Activated T-helper 17 cell treated with anti-CD3 and anti-CD28 coated beads, Interleukin-2, amount 50 U/mL, for 72 hours (primary cell): ENCODE results near the gene KLHL35. TPM values are rescaled to one million over a fixed set of nuclear protein-coding genes. Genes with fewer than 3 reads are reported as not detected.
A peak's percentile ranks its signal among the peaks of the same experiment; 100 is the strongest.

Experiments used
- ATAC-seq: fragments of 150-1000 bp; cut with Tn5 transposase; replicated peaks from 2 replicates; pipeline ENCODE4 v1.10.0; 2021; ENCODE audit warnings: mild to moderate bottlenecking, moderate library complexity
- H3K27ac Mint-ChIP-seq: one replicate; pipeline ENCODE4 v1.8.0; 2022; ENCODE audit warnings: mixed read lengths
- H3K27me3 Mint-ChIP-seq: one replicate; pipeline ENCODE4 v1.8.0; 2022; ENCODE audit warnings: mixed read lengths
- H3K36me3 Mint-ChIP-seq: one replicate; pipeline ENCODE4 v1.8.0; 2022; ENCODE audit warnings: low read depth, mild to moderate bottlenecking, mixed read lengths
- H3K4me1 Mint-ChIP-seq: one replicate; pipeline ENCODE4 v1.8.0; 2022; ENCODE audit warnings: mixed read lengths
- H3K4me3 Mint-ChIP-seq: one replicate; pipeline ENCODE4 v1.8.0; 2022; ENCODE audit warnings: mild to moderate bottlenecking, mixed read lengths
- H3K9me3 Mint-ChIP-seq: one replicate; pipeline ENCODE4 v1.8.0; 2022; ENCODE audit warnings: mixed read lengths
- total RNA-seq, 2 donors: library from RNA; stranded (reverse); gene quantifications; one replicate each; pipeline ENCODE4 v1.2.3, GENCODE V29; 2022

Gene KLHL35
- total RNA-seq, 2 donors from 2014 or later: 0.50 to 1.2 TPM

DNA sequence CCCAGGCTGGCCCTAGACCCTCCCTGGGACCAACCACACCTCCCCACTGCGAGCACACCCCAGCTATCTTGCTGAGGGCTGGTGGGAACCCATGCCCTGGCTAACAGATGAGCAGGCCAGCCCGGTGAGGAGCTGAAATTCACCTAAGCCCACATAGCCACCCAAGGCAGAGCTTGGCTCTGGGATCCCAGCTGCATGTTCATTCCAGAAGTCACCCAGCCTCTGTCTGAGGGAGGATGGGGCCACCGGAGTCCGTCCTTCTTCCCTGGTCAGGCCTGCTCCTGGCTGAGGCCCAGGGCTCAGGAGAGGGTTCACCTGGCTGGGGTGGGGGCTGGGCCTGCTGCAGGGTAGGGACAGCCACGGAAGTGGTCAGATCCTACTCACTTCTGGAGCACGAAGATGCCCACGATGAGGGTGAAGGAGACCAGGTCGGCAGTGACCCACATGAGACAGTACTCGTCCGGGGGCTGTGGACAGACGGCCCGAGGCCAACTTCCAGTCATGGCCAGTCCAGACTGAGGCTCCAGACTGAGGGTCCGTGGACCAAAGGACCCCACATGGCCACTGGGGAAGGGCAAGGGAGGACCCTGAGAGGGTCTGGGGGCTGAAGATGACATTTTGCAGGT is 6.6 kb upstream of the KLHL35 start:
- H3K27me3 Mint-ChIP-seq: no peaks in the 10 kb centered on the region

DNA sequence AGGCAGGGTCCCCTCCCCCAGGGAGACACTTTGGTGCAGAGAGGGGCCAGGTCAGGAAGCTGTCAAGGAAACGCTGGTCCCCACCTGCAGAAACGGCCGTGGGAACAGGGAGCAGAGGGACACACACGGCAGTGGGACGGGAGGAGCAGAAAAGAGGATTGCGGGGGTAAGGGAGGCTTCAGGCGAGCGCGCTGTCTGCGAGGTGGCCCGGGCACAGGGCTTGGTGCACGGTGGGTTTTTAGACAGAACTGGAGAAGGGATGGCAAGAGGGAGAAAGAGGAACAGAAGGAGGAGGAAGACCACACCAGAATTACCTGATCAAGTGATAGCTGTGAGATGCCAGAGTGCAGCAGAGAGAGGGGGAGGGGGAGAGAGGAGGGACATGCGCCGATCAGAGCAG is 6.0 kb upstream of the KLHL35 start:
- H3K4me1 Mint-ChIP-seq: peaks cover 7% of the 10 kb centered on the region
- peak overlapping the region; percentile 58 for H3K27ac Mint-ChIP-seq
- H3K36me3 Mint-ChIP-seq: peaks cover 14% of the 10 kb centered on the region
- no peak for ATAC-seq
- no peaks in the 10 kb centered on the region for H3K9me3 Mint-ChIP-seq
- no peak overlapping the region for H3K4me3 Mint-ChIP-seq
- no peaks in the 10 kb centered on the region for H3K27me3 Mint-ChIP-seq

More for the DNA sequence above, 6.6 kb upstream of the KLHL35 start:
- Mint-ChIP-seq H3K9me3 (no peaks in the 10 kb centered on the region), H3K4me3 (no peak overlapping the region), H3K4me1 (peaks cover 7% of the 10 kb centered on the region), H3K27ac (no peak overlapping the region), H3K36me3 (peaks cover 14% of the 10 kb centered on the region)
- no peak for ATAC-seq

DNA sequence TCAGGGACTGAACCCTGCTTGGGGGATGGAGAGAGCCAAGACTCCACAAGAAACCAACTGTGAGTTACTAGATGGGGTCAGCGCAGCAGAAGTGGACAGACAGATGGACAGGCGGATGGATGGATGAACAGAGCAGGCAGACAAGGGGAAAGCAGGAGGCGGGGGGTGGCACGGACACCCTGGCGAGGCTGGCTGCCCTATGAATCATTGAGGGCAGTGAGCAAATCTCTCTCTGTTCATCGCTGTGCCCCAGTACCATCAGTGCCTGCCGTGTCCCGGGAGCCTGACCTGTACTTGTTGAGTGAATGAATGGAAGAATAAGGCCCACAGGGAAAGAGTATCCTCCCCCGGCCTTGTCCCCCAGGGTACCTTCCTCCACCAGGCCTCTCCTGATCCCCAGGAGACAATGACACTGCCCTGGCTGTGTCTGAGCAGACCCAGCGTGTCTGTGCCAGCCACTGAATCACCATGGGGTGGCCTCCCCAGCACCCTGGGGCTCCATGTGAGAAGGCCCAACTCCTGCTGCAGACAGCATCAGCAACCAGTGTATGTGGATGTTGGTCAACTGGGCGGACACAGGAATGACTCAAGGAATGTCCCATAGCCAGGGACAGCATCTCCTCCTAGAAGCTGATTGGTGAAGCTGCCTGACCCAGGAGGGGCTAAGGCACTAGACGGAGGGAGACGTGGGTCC is 5.1 kb upstream of the KLHL35 start:
- Mint-ChIP-seq H3K4me1 (peaks cover 7% of the 10 kb centered on the region), H3K4me3 (no peak overlapping the region), H3K27ac (peak overlapping the region; percentile 58), H3K36me3 (peaks cover 14% of the 10 kb centered on the region), H3K27me3 (peaks cover 3% of the 10 kb centered on the region), H3K9me3 (no peaks in the 10 kb centered on the region)
- no peak for ATAC-seq

DNA sequence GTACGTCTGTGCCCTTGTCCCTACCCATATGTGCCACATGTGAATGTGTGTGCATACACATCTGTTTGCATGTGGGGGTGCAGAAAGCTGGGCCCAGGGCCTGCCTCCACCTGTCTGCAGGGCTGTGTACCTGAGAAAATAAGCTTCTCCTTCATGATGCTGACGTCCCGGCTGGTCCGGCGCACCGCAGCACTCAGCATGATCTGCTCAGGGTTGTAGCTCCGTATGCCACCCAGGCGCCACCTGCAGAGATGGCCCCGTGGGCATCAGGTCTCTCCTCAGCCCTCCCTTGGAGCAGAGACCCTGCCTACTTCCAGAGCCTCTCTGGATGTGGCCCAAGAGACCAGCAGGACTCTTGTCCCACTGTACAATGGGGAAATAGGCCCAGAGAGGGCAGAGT is 3.8 kb upstream of the KLHL35 start:
- H3K27me3 Mint-ChIP-seq: peaks cover 7% of the 10 kb centered on the region
- H3K27ac Mint-ChIP-seq: no peak overlapping the region
- H3K4me1 Mint-ChIP-seq: peaks cover 7% of the 10 kb centered on the region
- no peaks in the 10 kb centered on the region for H3K9me3 Mint-ChIP-seq
- ATAC-seq: no peak
- peaks cover 14% of the 10 kb centered on the region for H3K36me3 Mint-ChIP-seq
- no peak overlapping the region for H3K4me3 Mint-ChIP-seq

DNA sequence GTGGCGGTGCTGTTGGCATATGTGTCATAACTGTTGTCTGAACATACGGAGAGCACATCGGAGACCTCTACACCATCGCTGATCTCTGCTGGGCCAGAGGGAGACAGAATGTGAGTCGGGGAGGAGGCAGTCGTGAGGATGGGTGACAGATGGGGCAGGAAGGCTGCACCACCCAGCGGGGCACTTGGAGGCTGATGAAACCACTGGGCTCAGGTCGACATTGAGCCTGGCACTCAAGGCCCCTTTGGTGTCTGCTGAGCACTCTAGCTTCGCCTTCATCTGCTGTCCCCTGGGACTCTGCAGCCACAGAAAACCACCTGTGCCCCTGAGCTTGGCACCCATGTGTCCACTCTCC is 2.5 kb upstream of the KLHL35 start:
- Mint-ChIP-seq H3K4me1 (peaks cover 11% of the 10 kb centered on the region), H3K27ac (no peak overlapping the region), H3K4me3 (no peak overlapping the region), H3K27me3 (peaks cover 18% of the 10 kb centered on the region), H3K36me3 (peaks cover 14% of the 10 kb centered on the region), H3K9me3 (no peaks in the 10 kb centered on the region)
- no peak for ATAC-seq

DNA sequence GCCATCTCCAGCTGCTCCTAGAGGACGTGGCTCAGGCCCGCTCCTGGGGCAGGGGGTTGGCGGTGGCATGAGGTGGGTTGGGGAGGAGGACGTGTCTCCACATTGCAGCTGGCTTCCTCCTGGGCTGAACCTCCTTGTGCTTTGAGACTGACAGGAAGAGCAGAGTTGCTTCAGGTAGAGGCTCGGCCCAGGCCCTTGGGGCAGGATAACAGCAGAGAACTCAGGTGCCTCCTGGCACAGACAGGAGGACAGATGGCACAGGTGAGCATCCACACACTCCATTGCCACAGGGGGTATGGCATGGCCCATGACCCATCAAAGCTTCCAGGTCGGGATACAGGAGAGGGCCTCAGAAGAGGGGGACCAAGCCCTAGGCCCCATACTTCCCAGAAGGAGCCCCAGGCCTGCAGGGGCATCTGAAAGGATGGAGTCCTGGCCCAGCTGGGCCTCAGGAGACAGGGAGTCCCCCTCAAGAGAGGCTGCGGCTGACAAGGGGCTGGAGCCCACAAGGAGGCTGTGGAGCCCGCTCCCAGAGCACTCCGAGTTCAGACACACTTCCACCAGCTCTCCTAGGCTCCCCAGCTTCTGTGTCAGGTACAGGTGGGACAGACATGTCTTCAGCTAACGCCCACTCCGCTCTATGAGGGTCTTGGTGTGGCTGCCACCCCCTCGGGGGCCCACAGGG is 2.0 kb upstream of the KLHL35 start:
- H3K27ac Mint-ChIP-seq: no peak overlapping the region
- H3K4me1 Mint-ChIP-seq: peaks cover 12% of the 10 kb centered on the region
- H3K4me3 Mint-ChIP-seq: no peak overlapping the region
- ATAC-seq: no peak
- H3K9me3 Mint-ChIP-seq: no peaks in the 10 kb centered on the region
- peaks cover 14% of the 10 kb centered on the region for H3K36me3 Mint-ChIP-seq
- peaks cover 18% of the 10 kb centered on the region for H3K27me3 Mint-ChIP-seq

DNA sequence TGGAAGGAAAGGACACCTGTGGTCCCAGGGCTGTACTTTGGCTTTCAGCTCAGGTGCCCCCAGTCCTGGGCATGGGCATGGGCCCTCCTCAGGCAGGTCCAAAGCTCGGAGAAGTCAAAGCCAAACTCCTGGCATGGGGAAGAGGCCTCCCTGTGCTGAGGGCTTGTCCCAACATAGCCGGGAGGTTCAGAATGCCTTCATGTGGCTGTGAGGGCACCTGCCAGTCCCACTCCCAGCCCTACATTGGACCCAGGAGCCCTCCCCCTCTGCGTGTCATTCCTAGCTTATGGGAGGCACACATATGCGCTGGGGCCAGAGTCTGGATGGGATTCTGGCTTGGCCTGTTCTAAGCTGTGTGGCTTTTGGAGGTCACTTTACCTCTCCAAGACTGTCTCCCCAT is 1.0 kb upstream of the KLHL35 start:
- peaks cover 15% of the 10 kb centered on the region for H3K4me1 Mint-ChIP-seq
- H3K27me3 Mint-ChIP-seq: peaks cover 21% of the 10 kb centered on the region
- H3K36me3 Mint-ChIP-seq: peaks cover 14% of the 10 kb centered on the region
- H3K9me3 Mint-ChIP-seq: no peaks in the 10 kb centered on the region
- H3K4me3 Mint-ChIP-seq: no peak overlapping the region
- ATAC-seq: no peak
- no peak overlapping the region for H3K27ac Mint-ChIP-seq

DNA sequence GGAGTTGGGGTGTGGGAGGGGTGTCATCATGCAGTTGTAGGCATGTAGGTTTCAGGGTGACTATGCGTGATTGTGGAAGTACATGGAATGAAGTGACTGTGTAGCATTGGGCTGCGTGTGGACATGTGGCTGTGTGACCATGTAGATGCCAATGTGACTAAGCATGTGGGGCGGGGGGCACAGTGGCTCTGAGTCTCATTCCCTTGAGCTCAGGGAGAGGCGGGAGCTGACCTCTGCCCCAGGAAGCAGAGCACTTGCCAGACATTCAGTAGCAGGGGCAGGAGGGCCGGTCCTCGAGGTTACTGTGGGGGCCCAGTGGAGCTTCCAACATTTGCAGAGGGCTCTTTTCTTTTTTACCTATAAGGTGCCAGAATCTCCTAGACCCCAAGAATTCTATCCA is 440 bp upstream of the KLHL35 start:
- Mint-ChIP-seq H3K4me1 (peaks cover 14% of the 10 kb centered on the region), H3K9me3 (no peaks in the 10 kb centered on the region), H3K36me3 (peaks cover 11% of the 10 kb centered on the region), H3K4me3 (no peak overlapping the region), H3K27ac (no peak overlapping the region), H3K27me3 (peaks cover 25% of the 10 kb centered on the region)
- no peak for ATAC-seq

DNA sequence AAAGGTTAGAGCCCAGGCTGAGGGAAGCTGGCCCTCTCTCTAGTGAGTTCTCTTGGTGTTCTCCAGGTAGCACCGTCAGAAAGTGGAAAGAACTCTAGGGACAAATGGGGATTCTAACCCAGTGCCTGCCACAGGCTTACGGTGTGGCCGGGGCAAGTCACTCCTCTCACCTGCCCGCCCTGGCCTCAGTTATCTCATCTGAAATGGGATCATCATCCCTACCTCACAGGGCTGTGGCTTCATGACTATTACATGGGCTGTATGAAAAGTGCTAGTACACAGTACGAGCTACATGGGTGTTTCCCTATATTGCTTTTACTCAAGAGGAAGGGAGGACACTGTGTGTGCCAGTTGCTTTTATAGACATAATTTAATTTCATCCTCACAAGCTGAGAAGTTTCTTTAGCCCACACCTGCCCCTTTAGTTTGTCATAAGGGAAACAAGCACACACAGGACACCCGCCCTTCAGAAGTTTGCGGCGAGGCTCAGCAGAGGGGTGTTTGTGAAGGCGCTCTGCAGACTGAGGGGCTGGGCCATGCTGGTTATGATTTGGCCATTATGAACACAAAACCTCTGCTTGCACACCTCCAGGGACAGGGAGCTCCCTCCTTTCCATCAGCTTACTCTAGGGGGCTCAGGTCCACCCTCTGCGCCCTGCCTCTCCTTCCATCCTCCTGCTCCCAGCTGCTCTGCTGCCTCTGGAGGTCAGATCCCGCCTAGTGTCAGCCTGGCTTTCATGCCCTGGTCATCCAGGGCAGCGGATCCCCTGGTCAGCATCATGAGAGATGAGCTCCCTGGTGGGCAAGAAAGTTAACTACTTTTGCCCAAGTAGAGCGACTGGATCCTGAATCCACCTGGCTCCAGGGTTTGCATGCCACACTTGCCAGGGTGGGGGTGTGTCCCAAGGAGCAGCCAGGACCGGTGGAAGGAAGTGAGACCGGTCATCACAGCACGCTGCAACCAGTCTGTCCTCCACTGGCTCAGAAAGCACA is 1.2 kb downstream of the KLHL35 start:
- peaks cover 25% of the 10 kb centered on the region for H3K27me3 Mint-ChIP-seq
- peak overlapping the region; percentile 79 for H3K4me3 Mint-ChIP-seq
- H3K36me3 Mint-ChIP-seq: peaks cover 4% of the 10 kb centered on the region
- no peaks in the 10 kb centered on the region for H3K9me3 Mint-ChIP-seq
- no peak overlapping the region for H3K27ac Mint-ChIP-seq
- H3K4me1 Mint-ChIP-seq: peaks cover 14% of the 10 kb centered on the region
- no peak for ATAC-seq

DNA sequence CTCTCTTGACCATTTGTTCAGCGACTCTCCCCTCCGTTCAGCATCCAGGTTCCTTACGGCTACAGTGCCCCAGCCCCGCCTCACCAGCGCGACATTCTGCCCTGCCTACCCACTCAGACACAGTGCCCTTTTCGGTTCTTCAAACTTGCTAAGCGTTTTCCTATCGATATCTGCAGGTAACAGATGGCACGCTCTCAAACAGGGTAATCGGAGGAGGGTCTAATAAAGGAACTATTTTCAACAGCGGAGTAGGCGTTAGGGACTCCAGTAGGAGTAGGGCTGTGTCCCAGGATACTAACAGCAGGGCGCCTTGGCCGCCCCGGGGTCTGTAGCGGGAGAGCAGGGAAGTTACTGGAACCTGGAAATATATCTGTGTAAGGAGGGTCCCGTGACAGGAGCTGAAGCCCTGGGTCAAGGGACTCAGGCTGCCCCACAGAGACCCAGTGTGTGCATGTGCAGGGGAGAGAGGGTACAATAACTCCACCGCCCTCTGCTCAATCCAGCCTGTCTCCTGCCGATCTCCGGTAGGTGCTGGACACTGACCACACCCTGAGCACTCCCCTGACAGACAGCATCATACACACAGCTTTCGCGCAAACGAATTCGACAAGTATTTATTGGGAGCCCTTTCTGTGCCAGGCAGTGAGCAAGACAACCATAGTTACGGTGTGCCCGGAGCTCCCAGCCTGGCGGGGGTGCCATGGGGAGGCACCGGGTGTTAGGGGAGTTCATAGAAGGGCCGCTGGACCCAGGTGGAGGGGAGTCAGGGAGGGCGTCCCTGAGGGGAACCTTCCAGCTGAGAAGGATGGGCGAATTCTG is 2.1 kb downstream of the KLHL35 start:
- H3K4me3 Mint-ChIP-seq: peak overlapping the region; percentile 79
- H3K27me3 Mint-ChIP-seq: peaks cover 25% of the 10 kb centered on the region
- peaks cover 2% of the 10 kb centered on the region for H3K36me3 Mint-ChIP-seq
- H3K9me3 Mint-ChIP-seq: no peaks in the 10 kb centered on the region
- peaks cover 14% of the 10 kb centered on the region for H3K4me1 Mint-ChIP-seq
- peak; percentile 8 for ATAC-seq
- peak overlapping the region; percentile 54 for H3K27ac Mint-ChIP-seq

DNA sequence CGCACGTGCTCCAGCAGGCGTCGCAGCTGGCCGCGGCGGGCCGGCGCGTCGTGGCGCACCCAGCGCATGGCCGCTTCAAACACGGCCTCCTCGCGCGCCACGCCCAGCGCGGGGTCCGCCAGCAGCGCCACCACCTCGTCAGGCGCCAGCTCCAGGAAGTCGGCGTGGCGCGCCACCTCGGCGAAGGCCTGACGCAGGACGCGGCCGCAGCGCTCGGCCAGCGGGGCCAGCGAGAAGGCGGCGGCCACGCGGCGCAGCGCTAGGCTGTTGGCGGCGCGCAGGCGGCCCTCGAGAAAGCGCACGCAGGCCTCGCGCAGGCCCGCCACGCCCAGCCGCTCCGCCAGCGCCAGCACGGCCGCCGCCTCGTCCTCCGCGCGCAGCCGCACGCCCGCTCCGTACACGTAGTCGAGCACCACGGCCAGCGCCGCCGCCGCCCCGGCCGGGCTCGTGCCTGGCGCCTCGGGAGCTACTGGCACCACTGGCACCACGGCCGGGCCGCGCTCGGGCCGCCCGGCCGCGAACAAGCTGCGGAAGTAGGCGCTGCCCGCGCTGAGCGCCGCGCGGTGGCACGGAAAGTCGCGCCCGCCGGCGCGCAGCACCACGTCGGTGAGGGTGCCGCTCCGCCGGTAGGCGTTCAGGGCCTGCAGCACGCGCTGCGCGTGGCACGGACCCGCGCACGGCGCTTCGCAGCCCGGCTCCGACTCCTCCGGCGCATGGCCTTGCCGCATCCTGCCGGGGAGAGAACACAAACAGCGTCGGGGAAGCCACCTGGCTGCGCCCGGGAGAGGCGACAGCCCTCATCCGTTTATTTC is 2.9 kb downstream of the KLHL35 start:
- H3K27ac Mint-ChIP-seq: peak overlapping the region; percentile 54
- H3K4me1 Mint-ChIP-seq: peaks cover 14% of the 10 kb centered on the region
- no peaks in the 10 kb centered on the region for H3K9me3 Mint-ChIP-seq
- H3K4me3 Mint-ChIP-seq: peak overlapping the region; percentile 79
- no peaks in the 10 kb centered on the region for H3K36me3 Mint-ChIP-seq
- peak; percentile 67 for ATAC-seq
- peaks cover 25% of the 10 kb centered on the region for H3K27me3 Mint-ChIP-seq

DNA sequence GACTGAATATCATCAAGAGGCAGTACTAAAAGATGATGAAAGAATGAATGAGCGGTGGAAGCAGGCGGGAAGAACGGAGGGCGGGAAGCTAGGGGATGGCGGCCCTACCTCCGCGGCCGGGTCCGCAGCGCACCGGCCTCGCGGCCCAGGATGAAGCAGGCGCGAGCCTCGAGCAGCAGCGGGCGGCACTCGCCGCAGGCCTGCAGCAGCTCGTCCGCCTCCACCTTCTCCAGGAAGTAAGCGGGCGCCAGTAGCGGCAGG is 3.4 kb downstream of the KLHL35 start:
- no peak overlapping the region for H3K27ac Mint-ChIP-seq
- H3K9me3 Mint-ChIP-seq: no peaks in the 10 kb centered on the region
- no peak for ATAC-seq
- peaks cover 25% of the 10 kb centered on the region for H3K27me3 Mint-ChIP-seq
- H3K36me3 Mint-ChIP-seq: no peaks in the 10 kb centered on the region
- H3K4me3 Mint-ChIP-seq: peak overlapping the region; percentile 69
- H3K4me1 Mint-ChIP-seq: peaks cover 14% of the 10 kb centered on the region

DNA sequence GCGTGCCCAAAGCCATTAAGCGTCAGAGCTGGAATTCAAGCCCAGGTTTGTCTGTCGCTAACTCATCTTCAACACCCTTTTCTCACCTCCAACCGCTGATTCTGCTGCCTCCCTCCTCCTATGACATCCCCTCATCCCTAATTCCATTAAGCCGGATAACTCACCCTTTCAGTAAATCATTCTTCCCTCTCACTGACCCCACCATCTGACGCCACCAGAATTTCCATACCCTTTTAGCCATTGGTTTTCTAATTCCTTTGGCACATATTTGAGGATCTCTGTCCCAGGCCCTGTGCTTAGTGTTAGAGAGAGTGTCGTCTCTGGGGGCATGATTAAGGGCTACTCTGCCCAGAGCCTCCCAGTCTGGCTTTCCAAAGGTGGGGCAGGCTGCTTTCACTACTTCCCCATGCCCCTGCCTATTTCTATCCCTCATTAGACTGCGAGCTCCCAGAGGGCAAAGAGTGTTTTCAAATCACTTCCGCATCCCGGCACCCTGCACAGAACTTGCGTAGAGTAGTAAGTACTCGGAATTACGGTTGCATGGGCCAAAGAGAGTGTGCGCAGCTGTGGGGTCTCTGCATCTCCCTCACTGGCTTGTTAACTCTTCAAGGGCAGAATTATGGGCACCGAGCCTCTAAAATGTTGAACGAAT is 3.9 kb downstream of the KLHL35 start:
- H3K27ac Mint-ChIP-seq: no peak overlapping the region

More for the DNA sequence above, 3.9 kb downstream of the KLHL35 start:
- no peaks in the 10 kb centered on the region for H3K36me3 Mint-ChIP-seq
- no peak for ATAC-seq
- no peaks in the 10 kb centered on the region for H3K9me3 Mint-ChIP-seq
- peaks cover 25% of the 10 kb centered on the region for H3K27me3 Mint-ChIP-seq
- H3K4me1 Mint-ChIP-seq: peaks cover 14% of the 10 kb centered on the region
- H3K4me3 Mint-ChIP-seq: peak overlapping the region; percentile 69
